ENCODE measurements around the gene CAT. TPM values are rescaled to one million over a fixed set of nuclear protein-coding genes. Genes with fewer than 3 reads are reported as not detected.

CAT gene
- total RNA-seq, 1 donor from 2014 or later = 259 TPM

GRCh38 chr11:34448223-34448994 is 9.7 kb downstream of the CAT start:
- TF ChIP-seq CTCF (IDR thresholded peaks at IDR 0.05) = no peak
- intact Hi-C loops (cut with DNase I) = no loop called here
- Histone ChIP-seq H3K4me3 (no peak overlapping the region), H3K27ac (no peak overlapping the region), H3K4me1 (peaks cover 53% of the 10 kb centered on the region), H3K36me3 (peaks cover 45% of the 10 kb centered on the region), H3K27me3 (ENCODE audit: low read depth) (no peaks in the 10 kb centered on the region), H3K9me3 (no peaks in the 10 kb centered on the region)
- no peak for ATAC-seq
- DNase-seq = no peak

GRCh38 chr11:34449013-34449412 is 10.3 kb downstream of the CAT start:
- TF ChIP-seq CTCF (IDR thresholded peaks at IDR 0.05) = no peak
- no peak for ATAC-seq
- Histone ChIP-seq H3K36me3 (peaks cover 51% of the 10 kb centered on the region), H3K27me3 (ENCODE audit: low read depth) (no peaks in the 10 kb centered on the region), H3K4me3 (no peak overlapping the region), H3K4me1 (peaks cover 47% of the 10 kb centered on the region), H3K27ac (no peak overlapping the region), H3K9me3 (no peaks in the 10 kb centered on the region)
- DNase-seq = no peak
- intact Hi-C loops (cut with DNase I) = no loop called here

- Histone ChIP-seq H3K9me3 (no peaks in the 10 kb centered on the region), H3K4me1 (peaks cover 27% of the 10 kb centered on the region), H3K36me3 (peaks cover 72% of the 10 kb centered on the region), H3K4me3 (no peak overlapping the region), H3K27me3 (ENCODE audit: low read depth) (no peaks in the 10 kb centered on the region), H3K27ac (no peak overlapping the region)
- intact Hi-C loops (cut with DNase I) = no loop called here
- no peak for TF ChIP-seq CTCF (IDR thresholded peaks at IDR 0.05)
- DNase-seq = no peak
- ATAC-seq = peak; percentile 23 to 42
Observed at GRCh38 chr11:34451053-34451452, 12.3 kb downstream of the CAT start.

GRCh38 chr11:34454308-34455032 is 15.7 kb downstream of the CAT start:
- no peak for ATAC-seq
- no peak for DNase-seq
- intact Hi-C loops (cut with DNase I) = no loop called here
- Histone ChIP-seq H3K4me3 (no peak overlapping the region), H3K36me3 (peaks cover 100% of the 10 kb centered on the region), H3K27me3 (ENCODE audit: low read depth) (no peaks in the 10 kb centered on the region), H3K27ac (no peak overlapping the region), H3K9me3 (no peaks in the 10 kb centered on the region), H3K4me1 (peaks cover 10% of the 10 kb centered on the region)
- TF ChIP-seq CTCF (IDR thresholded peaks at IDR 0.05) = no peak

GRCh38 chr11:34457607-34458006 is 18.9 kb downstream of the CAT start:
- no peak for DNase-seq
- TF ChIP-seq CTCF (IDR thresholded peaks at IDR 0.05) = no peak
- intact Hi-C loops (cut with DNase I) = no loop called here

More at GRCh38 chr11:34457607-34458006, 18.9 kb downstream of the CAT start:
- Histone ChIP-seq H3K9me3 (no peaks in the 10 kb centered on the region), H3K27me3 (ENCODE audit: low read depth) (no peaks in the 10 kb centered on the region), H3K27ac (no peak overlapping the region), H3K4me3 (no peak overlapping the region), H3K36me3 (peaks cover 97% of the 10 kb centered on the region), H3K4me1 (no peaks in the 10 kb centered on the region)
- ATAC-seq = no peak
